NCI-H226 (cell line): ENCODE results near the gene ETS1.

Source experiments
- DNase-seq: peaks from one replicate; pipeline ENCODE4 v3.0.0-alpha.2; 2015

ETS1 gene

DNA sequence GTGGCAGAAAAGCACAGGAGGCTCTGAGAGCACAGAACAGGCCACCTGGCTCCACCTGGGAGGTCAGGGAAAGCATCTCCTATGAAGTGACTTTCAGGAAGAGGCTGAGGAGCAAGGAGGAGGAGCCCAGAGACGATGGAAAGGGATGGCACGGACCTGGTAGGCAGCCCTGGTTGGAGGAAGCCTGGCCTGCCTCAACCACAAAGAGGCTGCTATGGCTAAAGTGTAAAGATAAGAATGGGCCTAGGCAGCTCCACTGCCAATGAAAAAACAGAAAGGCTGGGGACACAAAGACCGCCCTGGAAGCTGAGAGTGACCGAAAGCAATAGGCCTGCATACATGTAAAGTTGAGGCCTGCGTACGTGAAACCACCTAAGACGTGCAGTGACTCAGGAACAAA, 31.2 kb upstream of the ETS1 start:
- no peak for DNase-seq

DNA sequence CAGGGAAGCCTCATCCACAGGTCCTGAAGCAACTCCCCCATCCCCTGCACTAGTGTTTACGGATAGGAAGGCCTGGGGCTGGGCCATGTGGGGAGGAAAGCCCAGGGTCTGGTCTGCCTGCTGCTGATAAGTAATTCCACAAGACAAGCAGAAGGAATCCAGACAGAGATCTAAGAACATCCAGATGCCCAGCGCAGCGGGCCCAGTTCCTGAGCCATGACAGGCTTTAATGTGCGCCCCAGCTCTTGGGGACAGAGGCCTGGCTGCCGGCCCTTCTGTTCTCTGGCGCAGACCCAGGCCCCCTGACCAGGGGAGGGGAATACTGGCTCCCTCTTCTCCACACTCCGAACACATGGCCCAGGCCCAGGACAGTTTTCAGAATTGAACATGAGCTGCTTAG, 28.8 kb upstream of the ETS1 start:
- DNase-seq: no peak

DNA sequence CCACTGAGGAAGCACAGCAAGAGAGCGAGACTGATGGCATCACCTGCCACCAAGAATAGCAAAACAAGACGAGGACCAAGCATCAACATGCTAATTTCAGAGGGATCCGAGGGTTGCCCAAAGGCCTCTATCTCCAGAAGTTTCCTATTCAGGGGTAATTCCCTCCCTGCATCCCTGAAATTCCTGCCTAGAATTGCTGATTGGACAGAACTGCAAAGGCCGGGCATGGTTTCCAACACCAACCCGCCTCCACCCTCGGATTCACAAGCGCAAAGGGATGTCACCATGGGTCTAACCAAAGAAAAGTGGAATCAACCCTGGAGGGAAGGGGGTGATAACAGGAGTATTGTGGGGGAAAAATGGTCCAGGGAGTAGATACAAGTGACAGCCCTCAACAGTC, 28.3 kb upstream of the ETS1 start:
- no peak for DNase-seq

DNA sequence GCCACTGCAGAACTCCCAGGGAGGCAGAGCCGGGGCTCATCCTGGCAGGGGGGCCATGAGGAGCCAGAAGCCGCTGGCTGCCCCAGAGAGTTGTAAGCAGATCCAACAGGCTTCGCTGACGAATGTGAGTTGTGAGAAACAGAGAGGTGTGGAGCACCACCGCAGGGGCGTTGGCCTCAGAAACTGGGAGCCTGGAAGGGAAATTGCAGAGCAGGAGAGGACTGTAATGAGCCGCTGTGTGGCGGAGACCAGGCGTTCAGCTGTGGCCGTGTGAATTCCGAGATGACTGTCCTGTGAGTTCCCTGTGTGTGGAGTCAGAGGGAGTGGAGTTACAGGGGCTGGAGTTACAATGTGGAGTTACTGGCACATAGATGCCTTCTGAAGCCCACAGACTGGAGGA, 27.7 kb upstream of the ETS1 start:
- no peak for DNase-seq

DNA sequence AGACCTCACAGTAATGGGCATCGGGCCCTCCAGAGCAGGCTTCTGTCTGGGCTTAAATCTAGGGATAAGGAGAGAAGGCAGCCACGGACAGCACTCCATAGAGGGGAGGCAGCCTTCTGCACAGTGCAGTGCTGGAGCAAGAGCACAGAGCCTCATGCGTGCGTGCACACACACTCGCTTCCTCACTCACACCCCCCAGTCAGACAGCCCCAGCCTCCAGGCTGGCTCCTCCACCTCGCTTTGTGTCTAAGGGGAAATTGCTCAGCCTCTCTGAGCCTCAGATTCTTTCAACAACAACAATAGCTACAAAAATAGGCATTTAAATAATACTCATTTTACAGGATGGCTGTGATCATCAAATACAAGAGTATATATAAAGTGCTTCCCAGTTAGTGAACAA, 26.7 kb upstream of the ETS1 start:
- no peak for DNase-seq

DNA sequence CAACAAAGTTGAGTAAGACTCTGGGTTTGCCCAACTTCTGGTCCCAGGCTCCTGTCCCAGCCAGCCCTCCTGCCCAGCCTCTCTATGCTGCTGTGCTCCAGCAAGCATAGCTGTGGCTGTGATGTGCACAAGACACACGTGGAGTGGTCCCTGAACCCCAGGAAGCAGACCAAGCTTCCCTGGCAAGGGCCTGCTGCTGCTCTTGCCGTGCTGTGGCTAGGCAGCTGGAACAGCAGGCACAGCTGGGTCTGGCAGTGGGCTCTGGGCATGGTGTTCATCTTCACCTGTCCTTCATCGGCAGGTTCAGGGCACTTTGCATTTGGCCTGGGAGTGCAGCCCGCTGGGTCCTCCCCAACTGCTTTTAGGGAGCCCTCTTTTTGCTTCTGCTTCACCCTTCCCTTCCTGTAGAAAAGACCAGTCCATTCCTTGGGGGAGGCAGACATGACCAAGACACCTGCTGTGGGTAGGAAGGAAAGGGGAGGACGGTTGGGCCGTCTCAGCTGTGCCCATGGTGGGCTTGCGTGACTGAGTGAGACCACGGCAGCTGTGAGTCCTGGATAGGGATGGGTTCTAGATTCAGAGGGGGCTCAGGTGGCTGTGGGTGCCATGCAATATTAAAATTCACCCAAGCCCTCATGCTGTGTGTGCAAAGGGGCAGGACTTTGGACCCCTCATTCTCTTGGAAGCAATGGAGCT, 26.1 kb upstream of the ETS1 start:
- no peak for DNase-seq

DNA sequence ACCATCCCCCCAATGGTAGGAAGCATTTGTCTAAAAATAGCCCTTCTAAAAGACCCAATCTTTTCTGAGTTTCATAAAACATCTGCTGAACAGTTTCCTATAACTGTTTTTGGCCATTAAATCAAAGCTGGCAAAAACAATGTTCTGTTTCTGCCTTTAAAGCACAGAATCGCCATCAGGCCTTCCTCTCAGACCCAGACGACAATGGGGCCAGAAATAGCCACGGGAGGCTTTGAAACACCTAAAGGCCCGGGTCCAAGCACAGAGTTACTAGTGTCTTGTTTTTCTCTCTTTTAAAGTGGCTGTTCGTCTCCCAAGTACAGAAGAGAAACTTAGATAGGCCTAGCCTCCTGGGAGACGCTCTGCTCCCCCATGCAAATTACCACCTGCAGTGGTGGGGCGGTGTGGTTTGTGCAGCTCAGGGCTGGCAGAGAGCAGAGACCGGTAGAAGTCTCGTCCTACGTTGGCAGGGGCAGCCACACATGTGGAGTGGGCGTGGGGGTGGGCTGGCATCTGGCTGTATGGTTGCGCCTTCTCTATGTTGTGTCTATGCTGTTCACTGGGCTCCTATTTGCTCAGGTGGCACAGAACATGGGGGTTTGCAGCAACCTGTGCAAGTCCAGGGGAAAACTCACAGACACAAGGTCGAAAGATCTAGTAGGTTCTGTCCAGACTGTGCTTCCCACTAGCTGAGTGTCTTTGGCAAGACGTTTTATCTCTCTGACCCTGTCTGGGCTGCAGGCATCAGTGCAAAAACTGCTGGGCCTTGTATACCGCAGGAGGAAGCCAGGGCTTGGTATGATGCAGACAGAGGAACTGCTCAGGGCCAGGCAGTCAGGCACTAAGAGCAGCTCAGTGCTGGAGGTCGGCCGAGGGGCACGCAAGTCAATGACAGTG, 23.6 kb upstream of the ETS1 start:
- no peak for DNase-seq

DNA sequence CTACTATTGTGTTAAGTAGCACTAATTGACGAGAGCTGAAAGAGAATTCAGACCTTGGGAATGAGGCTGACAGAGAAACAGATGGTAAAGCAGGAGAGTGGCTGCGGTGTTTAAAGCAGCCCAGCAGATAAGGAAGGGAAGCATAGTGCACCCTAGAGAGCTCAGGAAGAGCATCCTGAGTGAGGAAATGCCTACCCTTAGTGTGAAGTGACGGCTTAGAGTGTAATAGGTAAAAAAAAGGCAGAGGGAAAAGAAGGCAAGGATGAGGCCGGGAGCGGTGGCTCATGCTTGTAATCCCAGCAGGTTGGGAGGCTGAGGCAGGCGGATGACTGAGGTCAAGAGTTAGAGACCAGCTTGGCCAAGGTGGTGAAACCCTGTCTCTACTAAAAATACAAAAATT, 22.4 kb upstream of the ETS1 start:
- no peak for DNase-seq

DNA sequence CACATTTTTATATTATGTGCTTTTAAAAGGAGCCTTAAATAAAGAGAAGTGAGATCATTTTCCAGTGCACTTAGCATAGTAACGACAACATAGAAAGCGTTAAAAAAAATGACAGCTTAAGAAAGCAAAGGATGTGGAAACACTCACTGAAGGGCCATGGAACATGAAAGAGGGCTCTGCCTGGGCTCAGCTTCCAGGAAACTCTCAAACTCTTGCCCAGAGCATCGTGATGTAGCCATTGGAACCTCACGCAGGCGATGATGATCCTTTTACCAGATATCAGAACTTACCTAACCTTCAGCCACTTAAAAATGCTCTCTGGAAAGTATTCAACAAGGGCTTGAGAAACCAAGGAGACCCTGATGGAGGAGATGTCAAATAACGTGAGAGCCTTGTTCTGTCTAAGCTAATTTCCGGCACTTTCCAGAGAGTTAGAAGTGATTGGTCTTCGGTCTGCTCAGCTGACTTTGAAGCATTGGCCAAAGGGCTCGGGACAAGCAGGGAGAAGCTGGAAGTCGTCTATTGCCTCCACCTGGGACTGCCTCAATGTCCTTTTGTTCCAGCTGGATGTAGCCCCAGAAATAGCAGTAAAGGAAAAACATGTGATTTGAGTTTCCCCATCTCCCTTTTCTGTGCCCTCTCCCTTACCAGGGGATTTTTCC, 21.5 kb upstream of the ETS1 start:
- no peak for DNase-seq

DNA sequence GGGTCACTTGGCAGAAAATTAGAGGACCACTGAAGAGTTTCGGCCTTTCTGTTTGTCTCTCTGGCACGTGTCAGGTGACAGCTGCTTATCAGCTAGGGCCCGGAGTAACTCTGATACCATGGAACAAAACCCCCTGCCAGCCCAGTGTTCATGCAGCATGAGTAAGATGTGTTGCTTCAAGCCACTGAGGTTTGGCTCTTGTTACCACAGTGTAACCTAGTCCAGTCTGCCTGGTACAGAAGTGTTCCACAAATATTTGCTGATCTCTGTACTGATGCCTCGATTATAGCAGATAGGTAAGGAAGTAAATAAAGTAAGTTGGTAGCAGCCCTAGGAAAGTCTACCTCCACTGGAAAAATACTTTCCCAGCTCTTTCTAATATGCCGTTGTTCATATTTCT, 20.5 kb upstream of the ETS1 start:
- DNase-seq: no peak

DNA sequence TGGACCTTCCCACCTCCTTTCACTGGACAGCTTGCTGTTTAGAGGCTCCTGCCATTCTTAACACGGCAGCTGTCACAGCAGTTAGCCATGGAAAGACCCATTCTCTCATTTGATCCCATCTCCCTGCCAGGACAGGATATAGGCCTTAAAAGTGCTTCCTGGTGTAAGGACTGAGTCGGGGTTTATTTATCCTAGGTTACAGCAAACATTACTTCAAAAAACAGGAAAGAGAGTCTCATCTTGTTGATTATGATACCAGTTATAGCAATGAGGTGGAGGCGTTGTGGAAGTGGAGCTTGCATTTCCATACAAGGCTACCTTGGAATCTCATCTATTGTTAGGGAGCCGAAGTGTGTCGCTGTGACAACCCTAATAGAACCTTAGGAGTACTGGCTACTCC, 17.4 kb upstream of the ETS1 start:
- DNase-seq: no peak

DNA sequence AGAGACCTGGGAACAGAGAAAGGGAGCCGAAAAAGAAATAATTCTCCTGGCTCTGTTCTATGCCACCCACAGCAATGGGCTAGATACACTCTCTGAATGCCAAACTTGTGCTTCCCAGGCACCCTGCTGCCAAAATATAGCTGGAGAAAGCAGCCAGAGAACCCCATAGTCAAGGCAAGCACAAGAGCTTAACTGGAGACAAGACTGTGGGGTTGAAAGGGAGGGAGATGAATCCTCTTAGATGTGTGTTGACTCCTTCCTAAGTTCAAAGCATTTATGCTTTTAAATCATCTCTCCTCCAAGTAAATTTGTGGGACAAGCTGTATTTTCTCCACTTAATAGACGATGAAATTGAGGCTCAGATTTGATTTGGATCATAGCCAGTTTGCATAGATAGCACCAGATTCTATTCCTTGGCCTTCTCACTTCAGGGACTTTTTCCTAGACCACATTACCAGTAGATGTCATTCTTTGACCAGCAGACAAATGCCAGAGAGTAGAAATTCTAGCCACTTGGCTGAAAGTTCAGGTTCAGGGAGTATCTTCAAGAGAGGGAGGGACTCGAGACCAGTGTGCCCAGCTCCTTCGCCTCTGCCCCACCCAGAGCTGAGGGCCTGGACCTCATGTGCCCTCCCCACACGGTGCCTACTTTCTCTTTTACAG, 16.5 kb upstream of the ETS1 start:
- DNase-seq: no peak

DNA sequence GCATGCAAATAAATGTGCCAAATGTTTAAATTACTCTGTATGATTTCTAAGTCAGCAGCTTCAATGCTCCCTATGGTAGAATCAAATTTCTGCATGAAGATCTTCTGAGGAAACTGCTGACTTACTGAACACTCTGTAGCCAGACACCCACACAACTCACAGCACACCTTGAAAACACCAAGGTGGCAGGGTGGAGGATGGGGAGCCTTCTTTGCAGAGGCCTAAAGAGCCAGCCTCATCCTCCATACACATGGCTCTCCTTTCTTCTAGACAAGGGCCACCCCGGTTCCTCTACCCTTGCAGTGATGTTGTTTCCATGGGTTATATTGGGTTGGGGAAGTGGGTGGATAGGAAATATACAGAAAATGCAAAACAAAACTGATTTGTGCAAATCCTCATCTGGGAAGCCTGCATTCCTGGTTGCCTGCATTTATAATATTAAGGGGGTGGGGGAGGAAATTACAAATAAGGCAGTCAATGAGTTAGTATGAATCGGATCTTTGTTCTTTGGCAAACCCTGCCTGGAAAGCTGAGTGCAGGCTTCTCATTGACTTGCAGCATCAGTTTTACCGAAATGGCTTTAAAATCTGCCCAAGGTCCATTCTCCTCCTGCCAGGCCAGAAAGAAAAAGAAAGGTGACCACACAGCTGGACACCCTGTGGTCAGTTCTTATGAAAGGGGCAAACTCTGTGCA, 15.8 kb upstream of the ETS1 start:
- DNase-seq: no peak

DNA sequence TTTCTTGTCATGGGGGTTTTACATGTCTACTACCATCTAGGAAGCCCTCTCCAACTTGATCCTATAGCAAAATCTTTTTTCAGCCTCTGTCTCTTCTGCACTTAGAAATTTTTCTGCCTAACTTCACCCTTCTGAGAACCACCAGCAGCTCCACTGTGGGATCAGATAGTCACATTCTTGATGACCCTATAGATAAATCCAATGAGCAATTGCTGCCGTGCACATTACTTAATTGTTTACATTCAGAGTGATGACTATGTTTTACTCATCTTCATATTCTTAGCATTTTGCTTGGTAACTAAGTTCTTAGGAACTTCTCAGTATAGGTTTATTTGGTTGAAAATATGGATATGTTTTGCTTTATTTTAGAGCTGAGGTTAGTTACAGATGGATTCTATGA, 12.4 kb upstream of the ETS1 start:
- DNase-seq: no peak

DNA sequence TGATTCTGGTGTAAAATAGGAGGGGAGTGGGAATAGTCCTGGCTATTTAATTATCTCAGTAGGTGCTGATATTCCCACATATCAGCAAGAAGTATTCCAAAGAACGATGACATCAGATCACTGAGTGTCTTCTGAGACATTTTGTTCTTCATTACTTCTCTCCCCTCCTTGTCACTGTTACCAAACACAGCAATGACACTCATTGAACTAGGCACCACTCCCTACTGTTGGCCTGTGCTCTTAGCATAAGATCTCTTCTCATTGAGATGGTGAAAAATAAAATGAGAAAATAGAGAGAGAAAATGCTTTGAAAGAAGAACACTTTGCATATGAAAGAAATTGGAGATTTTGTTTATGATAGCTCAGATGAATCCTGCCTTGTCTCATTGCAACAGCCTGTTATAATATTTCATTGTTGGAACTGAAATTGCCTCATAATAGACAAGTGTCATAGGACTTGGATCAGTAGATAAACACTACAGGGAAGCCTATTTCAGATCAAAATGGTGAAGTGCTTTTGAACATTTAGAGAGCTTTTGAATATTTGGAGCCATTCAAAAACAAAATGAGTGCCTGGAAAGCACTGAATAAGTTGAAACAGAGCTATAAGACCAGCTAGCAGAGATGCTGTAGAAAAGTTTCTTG, 11.3 kb upstream of the ETS1 start:
- no peak for DNase-seq

DNA sequence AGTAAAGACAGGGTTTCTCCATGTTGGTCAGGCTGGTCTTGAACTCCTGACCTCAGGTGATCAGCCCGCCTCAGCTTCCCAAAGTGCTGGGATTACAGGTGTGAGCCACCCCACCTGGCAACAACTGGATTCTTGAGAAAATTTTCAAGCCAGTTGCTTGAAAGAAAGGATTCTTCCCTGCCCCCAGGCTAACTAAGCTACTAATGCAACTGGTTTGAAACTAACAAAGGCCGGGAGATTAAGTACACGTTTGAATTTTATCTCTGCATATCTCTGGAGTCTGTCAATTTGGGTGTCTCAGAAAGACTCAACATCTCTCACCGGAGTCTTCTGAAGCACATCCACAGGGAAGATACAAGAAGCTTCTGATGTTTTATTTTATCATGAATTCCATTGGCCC, 10.7 kb upstream of the ETS1 start:
- DNase-seq: no peak

DNA sequence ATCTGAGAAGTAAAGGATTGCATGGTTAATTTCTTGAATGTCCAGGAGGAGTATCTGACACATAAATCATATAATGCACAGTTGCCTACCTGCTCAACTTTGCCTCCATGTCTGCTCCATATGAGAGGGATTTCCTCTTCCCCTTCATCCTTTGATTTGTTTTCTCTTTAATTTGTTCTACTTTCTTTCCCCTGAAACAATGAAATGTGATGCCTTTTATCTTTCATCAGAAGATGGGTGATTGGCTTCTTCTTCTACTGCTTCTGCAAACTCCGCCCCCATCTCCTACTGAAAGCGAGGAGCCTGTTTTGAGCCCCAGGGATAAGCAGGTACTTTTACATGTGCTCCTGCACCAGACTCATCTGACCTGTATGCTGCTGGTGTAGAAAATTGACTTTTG, 9.9 kb upstream of the ETS1 start:
- DNase-seq: no peak

DNA sequence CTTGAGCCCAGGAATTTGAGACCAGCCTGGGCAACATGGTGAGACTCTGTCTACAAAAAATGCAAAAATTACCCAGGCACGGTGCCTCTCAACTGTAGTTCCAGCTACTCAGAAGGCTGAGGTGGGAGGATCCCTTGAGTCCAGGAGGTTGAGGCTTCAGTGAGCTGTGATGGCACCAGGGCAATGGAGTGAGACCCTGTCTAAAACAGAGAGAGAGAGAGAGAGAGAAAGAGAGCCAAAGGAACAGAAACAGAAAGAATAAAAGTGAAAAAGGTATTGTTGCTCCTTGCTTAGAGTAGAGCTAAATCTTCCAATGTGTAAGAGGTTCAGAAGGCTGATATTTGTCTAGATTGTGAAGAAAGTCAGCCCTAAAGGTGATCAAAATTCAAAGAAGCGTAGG, 8.9 kb upstream of the ETS1 start:
- DNase-seq: no peak

DNA sequence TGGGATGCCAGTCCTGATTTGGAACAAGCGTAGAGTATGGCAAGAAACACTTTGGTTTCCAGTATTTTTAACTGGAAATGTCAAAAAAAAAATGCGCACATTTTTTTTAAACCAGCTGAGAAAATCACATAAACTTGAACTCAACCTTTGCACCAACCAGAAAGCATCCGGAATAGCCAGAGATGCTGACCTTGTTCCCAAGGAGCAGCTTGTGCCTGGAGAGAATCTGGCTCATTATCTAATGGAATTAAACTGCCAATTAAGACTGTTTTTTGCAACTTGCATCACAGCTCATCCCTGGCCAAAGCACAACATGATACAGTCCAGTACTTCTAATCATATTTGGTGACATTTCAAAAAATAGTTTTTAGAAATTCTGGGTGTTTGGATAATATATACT, 8.4 kb upstream of the ETS1 start:
- no peak for DNase-seq

DNA sequence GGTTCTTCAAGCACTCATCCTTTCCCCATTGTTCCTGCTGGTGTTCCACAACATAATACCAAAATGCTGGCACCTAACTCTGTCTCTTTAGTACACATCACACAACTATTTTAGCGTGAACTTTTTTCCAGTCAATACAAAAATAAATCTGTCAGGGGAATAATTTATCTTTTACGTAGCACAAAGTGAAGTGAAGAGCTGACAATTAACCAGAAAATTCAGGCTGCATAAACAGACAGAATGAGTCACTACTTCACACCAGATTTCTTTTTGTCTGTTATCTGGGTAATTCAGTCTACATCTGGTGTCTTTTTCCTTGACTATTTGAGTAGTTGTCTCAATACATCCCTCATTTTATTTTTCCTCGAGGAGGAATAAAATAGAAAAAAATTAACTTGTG, 7.9 kb upstream of the ETS1 start:
- peak; percentile 13 for DNase-seq

DNA sequence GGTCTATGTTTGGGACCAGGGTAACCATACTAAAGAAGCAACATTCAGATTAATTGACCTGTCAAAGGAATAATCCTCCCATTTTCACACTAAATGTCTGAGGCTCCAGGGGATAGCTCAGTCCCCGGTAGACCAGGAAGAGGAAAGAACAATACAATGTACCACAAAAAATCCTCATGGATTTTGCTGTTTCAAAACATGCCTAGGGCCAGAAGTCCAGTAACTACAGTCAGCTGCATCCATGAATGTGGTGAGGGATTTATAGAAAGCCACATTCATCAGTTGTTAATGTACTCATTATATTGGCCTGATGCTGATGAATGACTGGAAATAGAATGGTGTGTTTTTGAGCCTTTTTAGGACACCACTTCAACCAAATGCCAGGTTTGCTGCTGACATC, 6.9 kb upstream of the ETS1 start:
- DNase-seq: no peak

DNA sequence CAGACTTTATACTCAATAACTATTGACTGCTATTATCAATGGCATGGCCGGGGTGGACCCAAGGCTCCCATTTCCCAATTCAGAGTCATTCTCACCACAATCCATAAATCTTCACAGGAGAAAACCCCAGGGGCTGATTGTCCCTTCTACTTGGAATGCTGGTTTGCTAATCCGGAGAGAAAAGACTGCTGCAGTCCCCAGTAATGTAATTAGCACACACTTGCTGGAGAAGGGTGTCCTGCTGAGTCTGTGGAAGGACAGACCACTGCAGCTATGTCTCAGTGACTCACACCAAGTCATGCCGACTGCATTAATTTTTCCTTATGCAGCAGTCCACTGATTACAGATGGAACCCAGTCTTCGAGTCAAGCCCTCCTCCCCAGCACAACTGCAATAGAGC, 5.9 kb upstream of the ETS1 start:
- DNase-seq: no peak
